BE2C (cell line): ENCODE results near the gene EIF3F.

Experiments
- DNase-seq: peaks from one replicate; pipeline ENCODE4 v3.0.0-alpha.2; 2020
- H3K27me3 ChIP-seq: fragments of 250-450 bp; sonication (Bioruptor Pico); 2 replicates; pipeline ENCODE4 v1.5.1; 2020; ENCODE audit warnings: mild to moderate bottlenecking
- H3K36me3 ChIP-seq: fragments of 250-450 bp; sonication (Bioruptor Pico); 2 replicates; pipeline ENCODE4 v1.5.1; 2020; ENCODE audit warnings: mild to moderate bottlenecking
- H3K4me1 ChIP-seq: fragments of 250-450 bp; sonication (Bioruptor Pico); 2 replicates; pipeline ENCODE4 v1.5.1; 2020
- H3K4me3 ChIP-seq: 2 replicates; pipeline ENCODE4 v1.5.1; 2011; ENCODE audit warnings: low read depth, low read length
- H3K9me3 ChIP-seq: fragments of 250-450 bp; sonication (Bioruptor Pico); 2 replicates; pipeline ENCODE4 v1.5.1; 2020
- CTCF ChIP-seq: IDR thresholded peaks from 2 replicates; pipeline ENCODE4 v1.5.1; 2012; ENCODE audit warnings: mild to moderate bottlenecking, low read depth, low read length

Gene EIF3F

DNA sequence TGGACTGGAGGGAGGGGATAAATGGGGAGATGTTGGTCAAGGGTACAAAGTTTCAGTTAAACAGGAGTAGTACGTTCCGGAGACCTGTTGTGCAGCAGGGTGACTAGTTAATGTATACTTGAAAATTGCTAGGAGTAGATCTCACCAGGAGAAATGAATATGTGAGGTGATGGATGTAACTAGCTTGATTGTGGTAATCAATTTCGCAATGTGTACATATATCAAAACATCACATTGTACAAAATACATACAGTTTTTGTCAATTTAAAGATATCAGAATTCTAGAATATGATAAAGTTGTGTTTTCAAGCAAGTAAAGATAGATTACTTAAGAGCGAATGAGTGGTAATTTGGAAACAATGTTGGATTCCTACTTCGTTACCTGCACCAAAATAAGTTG lies 13.3 kb downstream of the EIF3F start:
- TF ChIP-seq CTCF, result no peak
- peaks cover 15% of the 10 kb centered on the region for H3K36me3 ChIP-seq
- DNase-seq, result no peak
- H3K9me3 ChIP-seq, result no peaks in the 10 kb centered on the region
- no peaks in the 10 kb centered on the region for H3K27me3 ChIP-seq
- no peak overlapping the region for H3K4me3 ChIP-seq
- H3K4me1 ChIP-seq, result no peaks in the 10 kb centered on the region

DNA sequence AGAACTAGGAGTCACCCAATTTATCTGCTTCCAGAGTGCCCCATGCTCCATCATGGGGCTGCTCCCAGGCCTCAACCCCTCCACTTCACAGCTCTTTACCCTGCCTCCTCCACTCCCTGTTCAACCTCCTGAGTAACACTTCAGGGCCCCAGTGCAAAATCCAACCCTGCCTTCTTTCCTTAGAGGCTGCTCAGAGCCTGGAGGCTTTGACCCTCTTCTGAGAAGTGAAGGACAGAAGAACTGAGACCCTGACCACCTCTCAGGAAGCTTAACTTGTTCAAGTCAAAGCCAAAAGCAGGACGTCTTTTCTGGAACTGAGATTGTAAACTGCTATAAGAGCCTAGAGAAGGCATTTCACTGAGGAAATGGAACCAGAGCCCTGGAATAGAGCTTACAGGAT lies 15.5 kb downstream of the EIF3F start:
- Histone ChIP-seq H3K36me3 (no peaks in the 10 kb centered on the region; the same call in 1 of the 2 replicates), H3K9me3 (no peaks in the 10 kb centered on the region), H3K4me1 (no peaks in the 10 kb centered on the region), H3K4me3 (no peak overlapping the region), H3K27me3 (no peaks in the 10 kb centered on the region)
- DNase-seq, result no peak
- no peak for TF ChIP-seq CTCF

GRCh38 chr11:8003187-8003586 lies 16.1 kb downstream of the EIF3F start:
- Histone ChIP-seq H3K4me3 (no peak overlapping the region), H3K27me3 (no peaks in the 10 kb centered on the region), H3K4me1 (no peaks in the 10 kb centered on the region), H3K9me3 (no peaks in the 10 kb centered on the region), H3K36me3 (no peaks in the 10 kb centered on the region; the same call in 1 of the 2 replicates)
- TF ChIP-seq CTCF, result no peak
- DNase-seq, result no peak

DNA sequence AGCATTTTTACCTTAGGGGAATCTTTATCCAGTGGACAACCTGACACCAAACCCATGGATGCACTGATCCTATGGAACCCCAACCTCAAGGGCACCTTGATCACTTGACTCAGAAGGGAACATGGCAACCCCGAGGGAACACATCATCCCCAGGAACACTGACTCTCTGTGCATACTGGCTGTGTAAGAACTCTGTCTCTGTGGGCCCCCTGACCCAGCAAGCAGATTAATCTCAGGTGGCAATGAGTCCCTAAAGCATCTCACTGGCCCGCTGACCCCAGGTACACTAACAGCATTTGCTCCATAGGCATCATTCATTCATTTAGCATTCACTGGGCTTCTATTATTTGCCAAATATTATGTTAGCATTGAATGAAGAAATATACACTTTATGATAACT lies 16.9 kb downstream of the EIF3F start:
- no peak for TF ChIP-seq CTCF
- Histone ChIP-seq H3K4me3 (no peak overlapping the region), H3K27me3 (no peaks in the 10 kb centered on the region)

GRCh38 chr11:8005556-8005955 lies 18.4 kb downstream of the EIF3F start:
- H3K9me3 ChIP-seq, result no peaks in the 10 kb centered on the region
- H3K27me3 ChIP-seq, result no peaks in the 10 kb centered on the region
- no peak for TF ChIP-seq CTCF
- no peak for DNase-seq
- H3K4me1 ChIP-seq, result no peaks in the 10 kb centered on the region
- H3K4me3 ChIP-seq, result no peak overlapping the region
- no peaks in the 10 kb centered on the region for H3K36me3 ChIP-seq

More for the DNA sequence above, 16.9 kb downstream of the EIF3F start:
- Histone ChIP-seq H3K4me1 (no peaks in the 10 kb centered on the region), H3K9me3 (no peaks in the 10 kb centered on the region), H3K36me3 (no peaks in the 10 kb centered on the region)
- DNase-seq, result no peak

DNA sequence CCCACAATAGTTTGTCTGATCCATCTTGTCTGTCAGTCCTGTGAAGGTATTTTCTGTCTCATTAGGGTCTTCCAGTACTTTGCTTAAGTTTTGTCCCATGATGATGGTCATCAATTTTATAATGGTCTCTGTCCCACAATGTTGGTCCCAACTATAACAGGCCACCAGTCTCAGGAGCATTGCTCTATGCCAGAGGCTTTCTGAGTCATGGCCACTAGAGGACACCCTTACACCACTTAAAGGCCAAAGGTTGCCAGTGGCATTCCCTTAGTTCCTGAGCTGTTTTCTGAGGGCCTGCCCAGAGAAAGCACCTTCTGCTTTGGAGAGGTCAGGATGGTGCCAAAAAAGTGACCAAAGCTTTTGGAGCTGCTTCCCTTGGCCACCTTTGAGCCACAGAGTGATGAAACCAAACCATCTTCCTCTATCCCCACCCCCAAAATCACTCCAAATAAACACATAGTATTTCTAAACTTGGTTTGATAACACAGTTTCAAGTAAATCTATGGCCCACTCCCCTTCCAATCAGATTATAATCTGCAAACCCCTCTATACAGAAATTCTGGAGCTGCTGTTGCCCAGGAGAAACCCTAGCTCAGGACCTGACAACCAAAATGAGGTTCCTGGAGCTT lies 19.3 kb downstream of the EIF3F start:
- Histone ChIP-seq H3K4me1 (no peaks in the 10 kb centered on the region), H3K27me3 (no peaks in the 10 kb centered on the region), H3K4me3 (no peak overlapping the region), H3K9me3 (no peaks in the 10 kb centered on the region), H3K36me3 (no peaks in the 10 kb centered on the region)
- TF ChIP-seq CTCF, result peak; percentile 87
- DNase-seq, result peak; percentile 66
